ENCODE measurements around the gene ZFP82.

- no peak for TF ChIP-seq CTCF (IDR thresholded peaks at IDR 0.05)
- peak in 1 of 2 donors; percentile 75 for TF ChIP-seq POLR2A (IDR thresholded peaks at IDR 0.05)
Measured at GRCh38 chr19:36418287-36419001, at the start of gene ZFP82.

All from thyroid gland (tissue), 4 donors.